ENCODE results near the gene CIAO3.

Gene CIAO3

GRCh38 chr16:768428-768827 is 27.6 kb upstream of the CIAO3 start:
- Histone ChIP-seq H3K18ac (ENCODE audit: low read length) (peak overlapping the region; percentile 94), H3K4me1 (ENCODE audit: control insufficient read depth in 2 of 2, insufficient read depth in 1 of 2, low read depth in 1 of 2, low read length in 2 of 2) (peaks cover 0 to 10% of the 10 kb centered on the region in 2 donors), H3K79me1 (ENCODE audit: low read depth, low read length) (peaks cover 3% of the 10 kb centered on the region), H2AFZ (ENCODE audit: low read length) (no peak overlapping the region), H4K91ac (ENCODE audit: low read depth, low read length, poor library complexity) (no peak overlapping the region), H3K27ac (replicated peaks; ENCODE audit: low read length) (no peak overlapping the region), H3K9me3 (replicated peaks in 1 of 2; ENCODE audit: control insufficient read depth in 2 of 2, insufficient read depth in 1 of 2, low read depth in 1 of 2, low read length in 2 of 2) (no peaks in the 10 kb centered on the region), H2BK120ac (ENCODE audit: low read depth, low read length) (peak overlapping the region; percentile 67), H3K14ac (ENCODE audit: low read length) (no peak overlapping the region), H2BK12ac (ENCODE audit: low read length) (peak overlapping the region; percentile 97), H2BK5ac (ENCODE audit: low read length) (peak overlapping the region; percentile 88), H2BK15ac (ENCODE audit: low read length) (peak overlapping the region; percentile 89), H3K27me3 (ENCODE audit: control insufficient read depth in 3 of 3, insufficient read depth in 3 of 3, low read depth in 1 of 3, low read length in 3 of 3) (peaks cover 0 to under 1% (median 0%) of the 10 kb centered on the region in 3 experiments), H3K4me3 (ENCODE audit: low read length in 2 of 2) (no peak overlapping the region), H4K8ac (ENCODE audit: low read depth, low read length) (peak overlapping the region; percentile 3), H3K23ac (ENCODE audit: low read depth, low read length, poor library complexity) (peak overlapping the region; percentile 43), H3K36me3 (replicated peaks in 1 of 2; ENCODE audit: control insufficient read depth in 2 of 2, insufficient read depth in 2 of 2, low read length in 2 of 2) (no peaks in the 10 kb centered on the region), H2AK5ac (ENCODE audit: low read depth, low read length) (peak overlapping the region; percentile 97), H3K9ac (ENCODE audit: low read depth, low read length, poor library complexity) (peak overlapping the region; percentile 70), H3K4me2 (ENCODE audit: insufficient read depth, low read length, poor library complexity, severe bottlenecking) (no peak overlapping the region), H3K4ac (ENCODE audit: low read length) (peak overlapping the region; percentile 53)
- no peak for DNase-seq (ENCODE audit: low spot score)
- WGBS, 2 donors (ENCODE audit: extremely low coverage in 2 of 2, insufficient read length in 2 of 2, insufficient replicate concordance in 1 of 2) = no CpG with 5 or more reads among the region's 21 CpGs

DNA sequence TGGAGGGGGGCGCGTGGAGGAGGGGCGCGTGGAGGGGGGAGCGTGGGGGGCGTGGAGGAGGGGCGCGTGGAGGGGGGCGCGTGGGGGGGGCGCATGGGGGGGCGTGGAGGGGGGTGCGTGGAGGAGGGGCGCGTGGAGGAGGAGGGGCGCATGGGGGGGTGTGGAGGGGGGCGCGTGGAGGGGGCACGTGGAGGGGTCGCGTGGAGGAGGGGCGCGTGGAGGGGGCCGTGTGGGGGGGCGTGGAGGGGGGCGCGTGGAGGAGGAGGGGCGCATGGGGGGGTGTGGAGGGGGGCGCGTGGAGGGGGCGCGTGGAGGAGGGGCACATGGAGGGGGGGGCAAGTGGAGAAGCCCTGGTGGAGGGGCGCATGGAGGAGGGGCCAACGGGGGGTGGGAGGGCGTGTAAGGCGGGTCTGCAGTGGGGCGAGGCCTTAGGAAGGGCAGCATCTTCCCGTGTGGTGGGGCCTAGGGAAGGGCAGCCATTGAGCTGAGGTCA is 27.0 kb upstream of the CIAO3 start:
- no peak for DNase-seq (ENCODE audit: low spot score)
- no peak overlapping the region for H3K4me2 ChIP-seq (ENCODE audit: insufficient read depth, low read length, poor library complexity, severe bottlenecking)
- no CpG with 5 or more reads among the region's 38 CpGs for WGBS, 2 donors (ENCODE audit: extremely low coverage in 2 of 2, insufficient read length in 2 of 2, insufficient replicate concordance in 1 of 2)

DNA sequence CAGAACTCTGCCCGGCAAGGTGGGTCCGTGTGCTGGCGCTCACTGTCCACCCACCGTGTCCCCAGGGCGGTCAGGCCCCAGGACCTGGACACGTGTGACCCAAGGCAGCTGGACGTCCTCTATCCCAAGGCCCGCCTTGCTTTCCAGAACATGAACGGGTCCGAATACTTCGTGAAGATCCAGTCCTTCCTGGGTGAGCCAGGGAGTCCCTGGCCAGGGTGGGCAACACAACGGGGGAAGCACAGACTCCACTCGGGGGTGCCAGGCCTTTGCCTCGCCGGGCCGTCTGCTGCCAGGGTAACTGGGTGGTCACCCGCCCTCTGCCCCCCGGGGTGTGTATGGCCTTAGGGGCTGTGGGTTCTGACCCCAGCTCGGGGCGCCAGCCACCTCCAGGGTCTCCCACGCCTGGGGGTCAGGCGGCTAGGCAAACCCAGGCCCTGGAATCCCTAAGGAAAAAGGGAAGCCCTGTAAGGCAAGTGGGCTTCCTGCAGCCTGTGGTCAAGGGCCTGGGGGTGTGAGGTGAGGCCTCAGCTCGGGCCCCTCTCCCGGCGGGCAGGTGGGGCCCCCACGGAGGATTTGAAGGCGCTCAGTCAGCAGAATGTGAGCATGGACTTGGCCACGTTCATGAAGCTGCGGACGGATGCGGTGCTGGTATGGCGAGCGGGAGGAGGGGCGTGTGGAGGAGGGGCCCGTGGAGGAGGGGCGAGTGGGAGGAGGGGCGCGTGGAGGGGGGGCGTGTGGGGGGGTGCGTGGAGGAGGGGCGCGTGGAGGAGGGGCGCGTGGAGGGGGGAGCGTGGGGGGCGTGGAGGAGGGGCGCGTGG is 26.2 kb upstream of the CIAO3 start:
- H2BK5ac ChIP-seq (ENCODE audit: low read length) = peak overlapping the region; percentile 82
- peak overlapping the region; percentile 46 for H2BK12ac ChIP-seq (ENCODE audit: low read length)
- no peak overlapping the region for H4K8ac ChIP-seq (ENCODE audit: low read depth, low read length)
- no peak overlapping the region for H2BK120ac ChIP-seq (ENCODE audit: low read depth, low read length)
- no peak overlapping the region for H2AFZ ChIP-seq (ENCODE audit: low read length)
- WGBS, 2 donors (ENCODE audit: extremely low coverage in 2 of 2, insufficient read length in 2 of 2, insufficient replicate concordance in 1 of 2) = no CpG with 5 or more reads among the region's 48 CpGs
- peak overlapping the region; percentile 90 for H2AK5ac ChIP-seq (ENCODE audit: low read depth, low read length)
- no peak overlapping the region for H3K4me2 ChIP-seq (ENCODE audit: insufficient read depth, low read length, poor library complexity, severe bottlenecking)
- H3K4me3 ChIP-seq (ENCODE audit: low read length in 2 of 2) = no peak overlapping the region
- H3K79me1 ChIP-seq (ENCODE audit: low read depth, low read length) = peaks cover 3% of the 10 kb centered on the region
- H3K36me3 ChIP-seq (replicated peaks in 1 of 2; ENCODE audit: control insufficient read depth in 2 of 2, insufficient read depth in 2 of 2, low read length in 2 of 2) = no peaks in the 10 kb centered on the region
- peak overlapping the region; percentile 27 for H3K18ac ChIP-seq (ENCODE audit: low read length)
- H3K27ac ChIP-seq (replicated peaks; ENCODE audit: low read length) = no peak overlapping the region
- H3K14ac ChIP-seq (ENCODE audit: low read length) = no peak overlapping the region
- H3K9ac ChIP-seq (ENCODE audit: low read depth, low read length, poor library complexity) = peak overlapping the region; percentile 44
- peaks cover 0 to 10% of the 10 kb centered on the region in 2 donors for H3K4me1 ChIP-seq (ENCODE audit: control insufficient read depth in 2 of 2, insufficient read depth in 1 of 2, low read depth in 1 of 2, low read length in 2 of 2)
- H3K23ac ChIP-seq (ENCODE audit: low read depth, low read length, poor library complexity) = peak overlapping the region; percentile 23
- no peaks in the 10 kb centered on the region for H3K9me3 ChIP-seq (replicated peaks in 1 of 2; ENCODE audit: control insufficient read depth in 2 of 2, insufficient read depth in 1 of 2, low read depth in 1 of 2, low read length in 2 of 2)
- H4K91ac ChIP-seq (ENCODE audit: low read depth, low read length, poor library complexity) = no peak overlapping the region
- DNase-seq (ENCODE audit: low spot score) = no peak
- peak overlapping the region; percentile 93 for H2BK15ac ChIP-seq (ENCODE audit: low read length)
- H3K27me3 ChIP-seq (ENCODE audit: control insufficient read depth in 3 of 3, insufficient read depth in 3 of 3, low read depth in 1 of 3, low read length in 3 of 3) = peaks cover 0 to 4% (median 0%) of the 10 kb centered on the region in 3 experiments
- no peak overlapping the region for H3K4ac ChIP-seq (ENCODE audit: low read length)

More for the DNA sequence above, 27.0 kb upstream of the CIAO3 start:
- H2BK15ac ChIP-seq (ENCODE audit: low read length) = peak overlapping the region; percentile 89
- H4K91ac ChIP-seq (ENCODE audit: low read depth, low read length, poor library complexity) = no peak overlapping the region
- H2BK120ac ChIP-seq (ENCODE audit: low read depth, low read length) = peak overlapping the region; percentile 67
- no peak overlapping the region for H2AFZ ChIP-seq (ENCODE audit: low read length)
- no peaks in the 10 kb centered on the region for H3K9me3 ChIP-seq (replicated peaks in 1 of 2; ENCODE audit: control insufficient read depth in 2 of 2, insufficient read depth in 1 of 2, low read depth in 1 of 2, low read length in 2 of 2)
- peaks cover 3% of the 10 kb centered on the region for H3K79me1 ChIP-seq (ENCODE audit: low read depth, low read length)
- peak overlapping the region; percentile 30 for H3K27ac ChIP-seq (replicated peaks; ENCODE audit: low read length)
- H2BK5ac ChIP-seq (ENCODE audit: low read length) = no peak overlapping the region
- no peak overlapping the region for H3K18ac ChIP-seq (ENCODE audit: low read length)
- no peak overlapping the region for H3K4ac ChIP-seq (ENCODE audit: low read length)
- H3K23ac ChIP-seq (ENCODE audit: low read depth, low read length, poor library complexity) = peak overlapping the region; percentile 43
- peak overlapping the region; percentile 97 for H2AK5ac ChIP-seq (ENCODE audit: low read depth, low read length)
- peaks cover 0 to 4% (median 0%) of the 10 kb centered on the region in 3 experiments for H3K27me3 ChIP-seq (ENCODE audit: control insufficient read depth in 3 of 3, insufficient read depth in 3 of 3, low read depth in 1 of 3, low read length in 3 of 3)
- H3K9ac ChIP-seq (ENCODE audit: low read depth, low read length, poor library complexity) = no peak overlapping the region
- H3K4me3 ChIP-seq (ENCODE audit: low read length in 2 of 2) = no peak overlapping the region
- H3K14ac ChIP-seq (ENCODE audit: low read length) = no peak overlapping the region
- H4K8ac ChIP-seq (ENCODE audit: low read depth, low read length) = no peak overlapping the region
- H3K4me1 ChIP-seq (ENCODE audit: control insufficient read depth in 2 of 2, insufficient read depth in 1 of 2, low read depth in 1 of 2, low read length in 2 of 2) = peaks cover 0 to 10% of the 10 kb centered on the region in 2 donors
- no peak overlapping the region for H2BK12ac ChIP-seq (ENCODE audit: low read length)
- H3K36me3 ChIP-seq (replicated peaks in 1 of 2; ENCODE audit: control insufficient read depth in 2 of 2, insufficient read depth in 2 of 2, low read length in 2 of 2) = no peaks in the 10 kb centered on the region
